Measurements from ENCODE around the gene GLRX3.
A peak's percentile ranks its signal among the peaks of the same experiment; 100 is the strongest.
"Not testable (repeated sequence)": the region's sequence is repeated elsewhere in the genome, so short reads cannot be mapped to it uniquely, and the experiment has no call there.

The GLRX3 gene

GRCh38 chr10:130188195-130189175 lies 52.3 kb downstream of the GLRX3 start:
- DNase-seq (ENCODE audit: low read depth in 2 of 2, low spot score in 1 of 2), result no peak

- DNase-seq (ENCODE audit: low read depth in 2 of 2, low spot score in 1 of 2), result no peak
Observed at GRCh38 chr10:130189608-130190054, 53.4 kb downstream of the GLRX3 start.

- DNase-seq (ENCODE audit: low read depth in 2 of 2, low spot score in 1 of 2), result peak; percentile 77
Observed at GRCh38 chr10:130190055-130190736, 54.0 kb downstream of the GLRX3 start.

GRCh38 chr10:130190737-130191115 lies 54.5 kb downstream of the GLRX3 start:
- no peak for DNase-seq (ENCODE audit: low read depth in 2 of 2, low spot score in 1 of 2)

- no peak for DNase-seq (ENCODE audit: low read depth in 2 of 2, low spot score in 1 of 2)
Observed at GRCh38 chr10:130191380-130191779, 55.2 kb downstream of the GLRX3 start.

- DNase-seq (ENCODE audit: low read depth in 2 of 2, low spot score in 1 of 2), result no peak
Observed at GRCh38 chr10:130192276-130192848, 56.2 kb downstream of the GLRX3 start.

- no peak for DNase-seq (ENCODE audit: low read depth in 2 of 2, low spot score in 1 of 2)
Observed at GRCh38 chr10:130193033-130193432, 56.8 kb downstream of the GLRX3 start.

GRCh38 chr10:130193493-130194193 lies 57.5 kb downstream of the GLRX3 start:
- DNase-seq (ENCODE audit: low read depth in 2 of 2, low spot score in 1 of 2), result no peak

GRCh38 chr10:130194194-130194990 lies 58.2 kb downstream of the GLRX3 start:
- no peak for DNase-seq (ENCODE audit: low read depth in 2 of 2, low spot score in 1 of 2)

- DNase-seq (ENCODE audit: low read depth in 2 of 2, low spot score in 1 of 2), result no peak
Observed at GRCh38 chr10:130194991-130195645, 58.9 kb downstream of the GLRX3 start.

GRCh38 chr10:130195746-130196294 lies 59.6 kb downstream of the GLRX3 start:
- DNase-seq (ENCODE audit: low read depth in 2 of 2, low spot score in 1 of 2), result no peak

- no peak for DNase-seq (ENCODE audit: low read depth in 2 of 2, low spot score in 1 of 2)
Observed at GRCh38 chr10:130196511-130197487, 60.6 kb downstream of the GLRX3 start.

GRCh38 chr10:130198651-130199050 lies 62.5 kb downstream of the GLRX3 start:
- no peak for DNase-seq (ENCODE audit: low read depth in 2 of 2, low spot score in 1 of 2)

- DNase-seq (ENCODE audit: low read depth in 2 of 2, low spot score in 1 of 2), result no peak
Observed at GRCh38 chr10:130200179-130201042, 64.2 kb downstream of the GLRX3 start.

GRCh38 chr10:130201043-130201380 lies 64.8 kb downstream of the GLRX3 start:
- DNase-seq (ENCODE audit: low read depth in 2 of 2, low spot score in 1 of 2), result no peak

GRCh38 chr10:130202150-130202549 lies 66.0 kb downstream of the GLRX3 start:
- DNase-seq (ENCODE audit: low read depth in 2 of 2, low spot score in 1 of 2), result not testable (repeated sequence)

GRCh38 chr10:130202984-130203621 lies 66.9 kb downstream of the GLRX3 start:
- no peak for DNase-seq (ENCODE audit: low read depth in 2 of 2, low spot score in 1 of 2)

Data from stimulated activated CD8-positive, alpha-beta memory T cell treated with anti-CD3 and anti-CD28 coated beads, Interleukin-4, amount 100 ng/mL, for 1 hour (primary cell).